ENCODE results near the gene UPF1.

The UPF1 gene

DNA sequence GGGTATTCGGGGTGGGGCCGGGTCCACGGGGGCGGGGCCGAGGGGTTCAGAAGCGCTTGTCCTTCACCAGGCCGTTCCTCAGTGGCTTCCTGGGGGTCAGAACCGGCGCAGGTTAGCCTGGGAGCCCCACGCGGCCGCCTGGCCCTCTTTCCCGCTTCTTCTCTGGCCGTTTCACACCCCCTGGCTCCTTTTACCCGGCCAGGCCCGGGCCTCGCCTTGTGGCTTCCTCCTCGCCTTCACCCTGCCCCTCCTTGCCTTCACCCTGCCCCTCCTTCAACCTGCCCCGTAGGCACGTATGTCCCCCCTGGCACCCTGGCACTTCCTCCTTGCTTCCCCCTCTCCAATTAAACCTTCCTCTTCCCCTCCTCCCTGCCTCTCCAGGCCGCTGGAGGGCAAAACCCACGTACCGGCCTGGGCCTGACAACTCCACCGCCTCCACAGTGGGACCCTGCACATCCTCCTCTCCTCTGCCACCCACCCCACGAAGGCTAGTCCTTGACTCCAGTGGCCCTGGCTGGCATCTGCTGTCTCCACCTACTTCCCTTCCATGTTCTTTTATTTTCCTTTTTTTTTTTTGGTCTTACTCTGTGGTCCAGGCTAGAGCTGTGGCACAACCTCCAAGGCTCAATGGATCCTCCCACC is 38.9 kb downstream of the UPF1 start:
- TF ChIP-seq ZFX (IDR thresholded peaks at IDR 0.05) (no peak), CTCF (conservative IDR thresholded peaks at IDR 0.05) (no peak)

DNA sequence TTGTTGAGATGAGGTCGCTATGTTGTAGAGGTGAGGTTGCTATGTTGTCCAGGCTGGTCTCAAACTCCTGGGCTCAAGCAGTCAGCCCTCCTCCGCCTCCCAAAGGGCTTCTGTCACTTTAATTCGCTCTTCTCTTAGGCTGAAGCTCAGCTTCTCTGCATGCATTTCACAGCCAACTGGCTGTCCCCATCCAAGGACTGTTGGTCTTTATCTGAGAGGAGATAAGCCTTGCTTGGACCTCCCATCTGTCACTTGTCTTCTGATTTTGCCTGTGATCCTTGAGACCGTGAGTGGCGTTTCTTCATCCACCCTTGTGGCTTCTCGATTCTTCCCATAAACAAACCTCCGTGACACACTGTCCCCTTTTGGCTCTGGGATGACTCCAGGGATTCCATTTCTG is 39.8 kb downstream of the UPF1 start:
- TF ChIP-seq CTCF (conservative IDR thresholded peaks at IDR 0.05): no peak
- TF ChIP-seq ZFX (IDR thresholded peaks at IDR 0.05): no peak
- no peak overlapping the region for H3K27ac ChIP-seq

More for the DNA sequence above, 38.9 kb downstream of the UPF1 start:
- no peak overlapping the region for H3K27ac ChIP-seq

DNA sequence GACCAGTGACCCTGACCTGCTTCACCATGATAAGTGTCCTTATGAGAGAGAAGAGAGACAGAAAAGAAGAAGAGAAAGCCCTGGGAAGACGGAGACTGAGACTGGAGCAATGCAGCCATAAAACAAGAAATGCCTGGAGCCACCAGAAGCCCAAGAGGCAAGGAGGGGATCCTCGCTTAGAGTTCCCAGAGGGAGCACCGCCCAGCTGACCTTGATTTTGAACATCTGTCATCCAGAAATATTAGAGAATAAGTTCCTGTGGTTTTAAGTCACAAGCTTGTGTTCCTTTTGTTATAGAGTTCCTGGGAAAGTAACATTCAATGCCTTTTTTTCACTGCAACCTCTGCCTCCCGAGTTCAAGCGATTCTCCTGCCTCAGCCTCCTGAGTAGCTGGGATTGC is 44.0 kb downstream of the UPF1 start:
- TF ChIP-seq ZFX (IDR thresholded peaks at IDR 0.05) (no peak), CTCF (conservative IDR thresholded peaks at IDR 0.05) (no peak)
- no peak overlapping the region for H3K27ac ChIP-seq

GRCh38 chr19:18876865-18877264 is 45.1 kb downstream of the UPF1 start:
- H3K27ac ChIP-seq: no peak overlapping the region
- TF ChIP-seq CTCF (conservative IDR thresholded peaks at IDR 0.05) (no peak), ZFX (IDR thresholded peaks at IDR 0.05) (no peak)

GRCh38 chr19:18878058-18878797 is 46.5 kb downstream of the UPF1 start:
- H3K27ac ChIP-seq: no peak overlapping the region
- TF ChIP-seq ZFX (IDR thresholded peaks at IDR 0.05) (no peak), CTCF (conservative IDR thresholded peaks at IDR 0.05) (no peak)

GRCh38 chr19:18878858-18879578 is 47.3 kb downstream of the UPF1 start:
- TF ChIP-seq ZFX (IDR thresholded peaks at IDR 0.05) (no peak), CTCF (conservative IDR thresholded peaks at IDR 0.05) (no peak)
- no peak overlapping the region for H3K27ac ChIP-seq
